NCI-H510A treated with DMSO at 0.1 percent for 48 hours (cell line): ENCODE data around the gene SLC4A3.
"Not testable (repeated sequence)": the region's sequence is repeated elsewhere in the genome, so short reads cannot be mapped to it uniquely, and the experiment has no call there.

ENCODE experiments used
- DNase-seq: peaks from one replicate; lab custom pipeline; 2025; lab: John Stamatoyannopoulos, UW

Gene SLC4A3

DNA sequence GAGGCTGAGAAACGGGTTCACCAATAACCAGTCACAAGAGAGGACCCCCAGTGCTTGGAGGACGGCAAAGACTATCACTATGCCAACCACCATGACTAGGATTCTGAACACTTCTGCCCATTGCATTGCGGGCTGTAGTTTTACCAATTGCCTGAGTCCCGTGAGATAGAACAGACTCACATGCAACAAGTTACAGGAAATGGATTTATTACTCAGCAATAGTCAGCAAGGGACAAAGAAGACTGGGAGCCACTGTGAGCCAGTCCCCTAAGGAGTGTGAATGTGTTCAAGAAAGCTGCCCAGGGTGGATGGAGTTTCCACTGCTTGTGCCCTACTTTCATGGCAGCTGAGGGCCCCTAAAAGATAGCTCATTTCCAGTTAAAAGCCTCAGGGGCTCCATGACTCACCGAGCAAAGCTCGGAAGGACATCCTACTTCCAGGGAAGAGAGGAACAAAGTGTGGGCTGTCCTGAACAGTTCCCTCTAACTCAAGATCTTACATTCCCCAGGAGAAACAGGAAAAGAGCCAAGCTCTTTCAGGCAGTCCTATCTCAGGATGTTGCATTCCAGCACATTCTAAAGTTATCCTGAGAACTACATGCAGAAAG is 54.4 kb downstream of the SLC4A3 start:
- no peak for DNase-seq

DNA sequence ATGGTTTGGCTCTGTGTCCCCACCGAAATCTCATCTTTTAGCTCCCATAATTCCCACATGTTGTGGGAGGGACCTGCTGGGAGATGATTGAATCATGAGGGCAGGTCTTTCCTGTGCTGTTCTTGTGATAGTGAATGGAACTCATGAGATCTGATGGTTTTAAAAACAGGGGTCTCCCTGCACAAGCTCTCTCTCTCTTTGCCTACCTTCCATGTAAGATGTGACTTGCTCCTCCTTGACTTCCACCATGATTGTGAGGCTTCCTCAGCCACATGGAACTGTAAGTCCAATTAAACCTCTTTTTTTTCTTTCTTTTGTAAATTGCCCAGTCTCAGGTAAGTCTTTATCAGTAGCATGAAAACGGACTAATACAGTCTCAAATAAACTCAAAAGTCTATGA is 56.0 kb downstream of the SLC4A3 start:
- not testable (repeated sequence) for DNase-seq

DNA sequence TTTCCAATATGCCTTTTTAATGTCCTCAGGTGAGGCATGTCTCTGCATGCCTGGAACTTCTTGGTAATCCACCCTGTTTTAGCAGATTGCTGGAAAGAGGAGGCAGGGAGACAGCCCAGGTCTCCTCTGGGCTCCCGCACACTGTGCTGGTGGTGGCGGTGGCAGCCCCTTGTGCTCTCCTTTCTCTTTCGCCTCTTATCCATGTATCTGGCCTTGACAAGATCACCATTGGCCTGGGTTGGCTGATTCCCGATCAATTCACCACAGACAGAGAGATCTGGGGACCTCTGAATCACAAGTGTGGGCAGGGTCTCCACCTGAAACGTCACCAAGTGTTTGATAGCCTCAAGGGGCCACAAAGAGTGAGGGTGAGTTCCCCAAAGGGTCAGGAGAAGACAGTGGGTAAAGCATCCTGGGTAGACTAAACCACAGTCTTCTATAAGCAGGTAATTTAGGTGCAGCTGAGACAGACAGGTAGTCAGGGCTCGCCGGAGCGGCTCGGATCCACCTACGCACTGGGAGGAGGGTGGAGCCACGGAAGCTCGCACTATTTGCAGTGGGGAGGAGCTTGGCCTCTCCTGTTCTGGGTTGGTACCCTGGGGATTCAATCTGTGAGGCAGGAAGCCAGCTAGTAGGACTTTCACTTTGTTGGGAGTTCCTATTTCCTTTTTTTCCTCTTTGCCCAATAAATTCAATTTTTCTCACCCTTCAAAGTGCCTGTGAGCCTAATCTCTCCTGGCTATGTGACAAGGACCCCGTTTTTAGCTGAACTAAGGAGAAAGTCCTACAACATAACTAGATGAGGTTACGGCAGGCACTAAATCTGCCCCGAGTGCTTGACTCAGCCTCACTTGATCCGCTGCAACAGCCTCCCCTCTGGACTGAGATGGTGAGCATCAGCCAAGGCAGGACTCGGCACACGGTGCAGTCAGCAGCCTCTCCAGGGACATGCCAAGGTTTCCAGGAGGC is 57.6 kb downstream of the SLC4A3 start:
- peak; percentile 87 for DNase-seq

DNA sequence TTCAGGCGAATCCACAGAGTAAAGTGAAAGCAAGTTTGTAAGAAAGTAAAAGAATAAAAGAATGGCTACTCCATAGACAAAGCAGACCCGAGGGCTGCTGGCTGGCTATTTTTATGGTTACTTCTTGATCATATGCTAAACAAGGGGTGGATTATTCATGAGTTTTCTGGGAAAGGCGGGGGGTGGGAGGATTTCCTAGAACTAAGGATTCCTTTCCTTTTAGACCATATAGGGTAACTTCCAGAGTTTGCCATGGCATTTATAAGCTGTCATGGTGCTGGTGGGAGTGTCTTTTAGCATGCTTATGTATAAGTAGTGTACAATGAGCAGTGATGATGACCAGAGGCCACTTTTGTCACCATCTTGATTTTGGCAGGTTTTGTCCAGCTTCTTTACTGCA is 59.8 kb downstream of the SLC4A3 start:
- no peak for DNase-seq

DNA sequence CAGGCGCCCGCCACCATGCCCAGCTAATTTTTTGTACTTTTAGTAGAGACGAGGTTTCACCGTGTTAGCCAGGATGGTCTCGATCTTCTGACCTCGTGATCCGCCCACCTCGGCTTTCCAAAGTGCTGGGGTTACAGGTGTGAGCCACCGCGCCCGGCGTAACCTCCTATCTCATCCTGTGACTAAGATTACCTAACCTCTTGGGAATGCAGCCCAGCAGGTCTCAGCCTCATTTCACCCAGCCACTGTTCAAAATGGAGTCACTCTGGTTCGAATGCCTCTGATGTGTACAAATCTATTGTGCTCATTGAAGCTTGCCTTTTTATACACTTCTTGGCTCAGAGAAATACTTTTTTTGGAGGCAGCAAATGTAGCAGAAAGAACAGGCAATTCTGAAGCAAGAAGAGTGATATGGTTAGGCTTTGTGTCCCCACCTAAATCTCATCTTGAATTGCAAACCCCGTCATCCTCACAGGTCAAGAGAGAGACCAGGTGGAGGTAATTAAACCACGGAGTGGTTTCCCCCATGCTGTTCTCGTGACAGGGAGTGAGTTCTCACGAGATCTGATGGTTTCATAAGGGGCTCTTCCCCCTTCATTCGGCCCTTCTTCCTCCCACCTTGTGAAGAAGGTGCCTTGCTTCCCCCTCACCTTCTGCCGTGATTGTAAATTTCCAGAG is 60.6 kb downstream of the SLC4A3 start:
- no peak for DNase-seq

DNA sequence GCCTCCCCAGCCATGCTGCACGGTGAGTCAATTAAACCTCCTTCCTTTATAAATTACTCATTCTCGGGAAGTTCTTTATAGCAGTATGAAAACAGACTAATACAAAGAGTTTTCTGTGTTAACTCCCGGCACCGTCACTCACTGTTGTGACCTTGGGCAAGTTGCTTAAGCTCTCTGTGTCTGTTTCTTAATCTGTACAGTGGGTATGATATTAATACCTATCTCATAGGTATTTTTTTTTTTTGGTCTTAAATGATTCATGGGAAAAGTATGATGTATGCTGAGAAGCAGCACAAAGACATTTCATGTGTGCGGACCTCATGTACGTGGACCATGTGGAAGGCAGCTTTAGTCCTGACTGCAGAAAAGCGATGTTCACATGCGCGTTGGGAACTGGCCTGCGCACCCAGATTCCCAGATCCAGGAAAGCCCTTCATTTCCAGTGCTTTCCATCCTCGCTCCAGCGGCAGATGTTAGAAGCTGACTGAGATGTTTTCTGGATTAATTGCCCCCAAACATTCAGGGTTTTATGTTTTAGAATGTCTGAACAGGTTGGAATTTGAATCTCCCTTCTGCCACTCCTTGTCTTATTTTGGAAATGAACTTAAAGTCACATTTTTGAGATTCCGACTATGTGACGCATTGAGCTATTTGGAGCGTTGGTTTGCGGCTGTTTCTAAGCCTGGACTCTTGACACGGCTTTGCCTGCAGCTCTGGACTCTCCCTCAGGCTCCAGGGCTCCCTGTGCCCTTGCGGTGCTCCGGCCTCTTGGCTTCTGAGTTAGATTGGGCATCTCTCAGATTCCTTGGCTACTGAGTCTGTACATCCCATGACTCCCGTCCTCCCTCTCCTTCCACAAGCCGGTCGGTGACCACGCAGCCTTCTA is 61.4 kb downstream of the SLC4A3 start:
- DNase-seq = no peak

DNA sequence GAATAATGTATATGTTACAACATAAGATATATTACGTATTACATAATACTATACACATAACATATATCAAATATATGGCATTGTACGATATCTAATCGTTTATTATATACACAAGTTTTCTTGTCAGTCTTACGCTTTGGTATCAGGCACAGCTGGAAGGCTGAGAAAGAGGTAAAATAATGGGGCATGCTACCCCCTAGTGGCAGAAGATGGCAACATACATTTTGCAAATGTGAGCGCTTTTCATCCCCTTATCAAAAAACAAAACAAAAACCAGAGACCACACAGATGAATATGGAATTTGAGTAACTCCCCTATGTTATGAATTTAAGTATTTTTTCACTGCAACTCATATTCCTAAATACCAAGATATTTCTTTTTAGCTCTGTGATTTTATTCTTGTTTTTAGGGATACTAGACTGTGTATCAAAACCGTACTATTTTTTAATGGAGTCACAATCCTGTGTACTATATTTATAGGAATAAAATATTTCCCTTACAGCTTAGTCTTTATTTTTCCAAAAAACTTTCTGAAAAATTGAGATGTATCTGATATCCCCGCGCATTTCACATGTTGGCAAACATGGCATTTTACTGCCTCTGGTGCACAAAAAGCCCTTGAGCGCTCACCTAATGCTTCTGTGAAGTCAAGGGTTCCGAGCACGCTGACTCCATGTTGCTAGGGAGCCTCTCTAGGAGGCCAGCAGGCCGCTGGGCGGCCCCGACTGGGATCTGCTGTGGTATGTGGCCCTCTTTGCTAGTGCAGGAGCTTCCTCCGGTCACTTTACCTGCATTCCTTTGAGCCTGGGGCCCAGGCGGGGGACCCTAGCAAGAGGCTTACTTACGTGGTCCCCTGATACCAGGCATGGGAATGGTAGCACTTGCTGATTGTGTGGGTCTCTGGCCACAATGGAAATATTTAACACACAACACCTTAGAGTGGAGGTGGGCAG is 62.5 kb downstream of the SLC4A3 start:
- DNase-seq = peak; percentile 56

DNA sequence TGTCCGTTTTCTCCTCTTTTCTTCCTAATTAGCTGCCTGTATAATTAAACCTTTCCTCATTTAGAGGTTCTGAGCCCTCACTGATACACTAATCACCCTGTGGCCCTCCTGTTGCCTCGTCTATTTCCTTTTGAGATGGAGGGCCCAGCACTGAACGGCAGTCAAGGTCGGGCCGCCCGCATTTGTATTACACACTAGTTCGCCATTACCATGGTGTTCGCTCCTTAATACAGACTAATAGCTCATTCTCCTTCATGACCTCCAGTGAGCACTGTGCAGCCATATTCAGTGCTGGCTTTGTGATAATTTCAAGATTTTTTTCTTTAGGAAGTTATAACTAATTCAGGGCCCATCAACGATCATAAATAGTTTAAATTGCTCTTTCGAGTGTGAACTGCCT is 64.1 kb downstream of the SLC4A3 start:
- no peak for DNase-seq
